ENCODE results near the gene THSD7A.
"Not testable (repeated sequence)": the region's sequence is repeated elsewhere in the genome, so short reads cannot be mapped to it uniquely, and the experiment has no call there.

The THSD7A gene

DNA sequence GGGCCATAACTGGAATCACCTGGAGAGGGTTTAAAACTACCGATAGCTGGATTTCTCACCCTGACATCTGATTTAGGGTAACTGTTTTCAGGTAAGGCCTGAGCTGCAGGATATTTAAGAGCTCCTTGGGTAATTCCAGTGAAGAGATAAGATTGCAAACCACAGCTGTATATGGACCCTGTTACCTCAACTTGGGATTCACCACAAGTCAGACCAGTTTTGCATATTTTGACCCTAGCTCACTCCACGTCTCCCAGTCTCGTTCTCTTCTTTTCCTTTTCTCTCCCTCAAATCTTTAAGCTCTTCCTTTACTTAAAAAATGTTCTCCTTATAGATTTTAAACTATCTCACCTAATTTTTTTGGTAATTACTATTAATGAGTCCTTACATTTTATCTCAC lies 264.4 kb downstream of the THSD7A start:
- DNase-seq, result no peak

DNA sequence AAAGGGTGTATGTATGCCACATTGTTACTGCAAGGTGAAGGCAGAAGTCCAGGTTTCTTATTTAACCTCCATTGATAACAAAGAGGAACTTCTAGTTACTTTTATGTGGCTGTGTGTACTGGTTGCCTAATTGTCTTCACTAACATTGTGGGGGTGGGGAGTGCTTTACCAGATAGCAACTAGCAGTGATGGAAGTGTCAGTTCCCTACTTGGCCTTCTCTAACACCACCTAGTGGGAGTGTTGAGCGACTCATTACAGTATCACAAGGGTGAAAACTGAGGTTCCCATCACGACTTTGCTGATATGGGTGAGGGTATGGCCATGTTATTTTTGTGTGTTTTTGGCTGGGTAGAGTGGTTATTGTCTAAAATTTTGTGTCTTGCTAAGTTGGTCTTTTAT lies 274.4 kb downstream of the THSD7A start:
- DNase-seq, result no peak

DNA sequence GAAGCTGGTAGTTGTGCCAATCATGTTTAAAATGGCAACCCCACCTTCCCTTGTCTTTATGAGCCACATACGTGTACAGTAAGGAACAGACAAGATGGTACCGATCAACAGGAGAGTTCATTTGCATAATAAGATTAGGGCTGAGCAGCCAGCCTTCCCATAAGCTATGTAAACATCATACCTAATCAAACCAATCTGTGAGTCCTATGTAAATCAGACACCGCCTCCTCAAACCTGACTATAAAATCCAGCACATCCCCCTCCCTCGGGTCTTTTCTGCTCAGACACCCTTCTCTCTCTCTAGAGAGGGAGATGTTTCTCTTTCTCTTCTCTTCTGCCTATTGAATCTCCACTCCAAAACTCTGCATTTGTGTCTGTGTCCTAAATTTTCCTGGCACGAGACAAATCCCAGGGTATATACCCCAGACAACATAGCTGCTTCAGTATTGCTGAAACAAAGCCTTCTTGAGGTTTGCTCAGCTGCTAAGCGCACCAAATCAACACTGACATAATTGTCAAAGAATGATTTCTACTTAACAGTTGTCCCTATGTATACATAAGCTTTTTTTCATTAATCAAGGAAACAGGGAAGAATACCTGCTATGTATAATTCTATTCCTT lies 279.2 kb downstream of the THSD7A start:
- DNase-seq, result no peak

DNA sequence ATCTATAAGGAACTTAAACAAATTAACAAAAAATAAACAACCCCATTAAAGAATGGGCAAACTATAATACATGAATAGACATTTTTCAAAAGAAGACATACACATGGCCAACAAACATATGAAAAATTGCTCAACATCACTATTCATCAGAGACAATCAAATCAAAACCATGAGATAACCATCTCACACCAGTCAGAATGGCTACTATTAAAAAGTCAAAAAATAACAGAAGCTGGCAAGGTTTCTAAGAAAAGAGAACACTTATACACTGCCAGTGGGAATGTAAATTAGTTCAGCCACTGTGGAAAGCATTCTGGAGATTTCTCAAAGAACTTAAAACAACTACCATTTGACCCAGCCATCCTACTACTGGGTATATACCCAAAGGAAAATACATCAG lies 280.5 kb downstream of the THSD7A start:
- DNase-seq, result no peak

DNA sequence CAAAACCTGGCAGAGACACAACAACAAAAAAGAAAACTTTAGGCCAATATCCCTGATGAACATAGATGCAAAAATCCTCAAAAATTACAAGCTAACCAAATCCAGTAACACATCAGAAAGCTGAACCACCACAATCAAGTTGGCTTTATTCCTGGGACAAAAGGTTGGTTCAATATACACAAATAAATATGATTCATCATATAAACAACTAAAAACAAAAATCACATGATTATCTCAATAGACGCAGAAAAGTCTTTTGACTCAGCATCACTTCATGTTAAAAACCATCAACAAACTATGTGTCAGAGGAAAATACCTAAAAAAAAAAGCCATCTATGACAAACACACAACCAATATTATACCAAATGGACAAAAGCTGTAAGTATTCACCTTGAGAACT lies 283.5 kb downstream of the THSD7A start:
- DNase-seq, result no peak

DNA sequence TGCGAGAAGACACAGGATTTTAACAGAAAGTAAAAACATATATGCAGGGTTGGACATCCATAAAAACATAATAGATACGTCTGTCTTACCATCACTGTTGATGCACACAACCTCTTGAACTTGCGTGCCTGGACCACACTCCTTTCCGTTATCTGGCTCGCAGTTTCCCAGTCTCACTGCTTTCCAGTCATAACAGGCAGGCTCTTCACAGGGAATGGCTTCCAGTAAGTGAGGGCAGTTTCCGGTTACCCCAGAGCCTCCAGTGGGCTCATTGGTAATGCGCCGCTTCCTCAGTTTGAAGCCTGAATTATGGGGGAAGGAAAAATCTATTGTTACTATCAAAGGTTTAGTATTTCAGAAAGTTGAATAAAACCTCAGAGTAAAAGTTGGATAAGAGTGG lies 290.7 kb downstream of the THSD7A start:
- no peak for DNase-seq

DNA sequence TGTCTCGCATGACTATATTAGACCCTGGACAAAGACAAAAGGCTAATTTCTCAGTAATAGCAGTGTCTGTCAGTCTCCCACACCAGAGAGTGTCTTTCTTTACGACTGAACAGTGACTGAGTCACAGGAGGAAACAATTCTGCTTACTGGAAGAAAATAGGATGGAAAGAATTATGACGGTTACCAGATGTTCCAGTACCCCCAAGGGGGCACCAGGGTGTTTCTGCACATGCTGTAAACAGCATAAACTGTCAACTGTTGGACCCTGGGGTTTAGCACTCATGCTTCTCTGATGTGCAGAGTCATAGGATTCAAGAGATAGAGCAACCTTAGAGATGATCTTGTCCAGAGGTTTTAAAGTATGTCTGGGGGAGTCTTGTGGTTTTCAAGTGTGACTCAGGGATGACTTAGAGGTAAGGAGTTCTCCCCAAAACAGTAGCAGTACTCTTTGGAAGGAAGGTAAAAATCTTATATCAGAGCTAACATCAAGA lies 291.7 kb downstream of the THSD7A start:
- no peak for DNase-seq

DNA sequence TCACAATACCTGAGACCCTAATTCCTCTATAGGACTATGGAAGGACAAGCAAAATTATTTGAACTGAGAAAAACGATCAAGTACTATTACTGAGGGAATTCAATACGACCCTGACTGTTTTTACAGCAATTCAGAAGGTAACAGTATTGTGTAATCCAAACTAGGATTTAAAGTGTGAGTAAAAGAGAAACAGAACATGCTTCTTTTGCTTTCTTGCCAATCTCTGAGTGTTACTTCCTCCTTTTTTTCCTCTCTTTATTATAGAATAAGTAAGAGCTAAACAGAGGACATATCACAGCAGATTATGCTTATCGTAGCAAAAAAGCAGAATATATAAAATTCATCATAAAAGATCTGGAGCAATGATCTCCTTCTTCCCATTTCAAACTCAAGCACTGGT lies 292.1 kb downstream of the THSD7A start:
- no peak for DNase-seq

DNA sequence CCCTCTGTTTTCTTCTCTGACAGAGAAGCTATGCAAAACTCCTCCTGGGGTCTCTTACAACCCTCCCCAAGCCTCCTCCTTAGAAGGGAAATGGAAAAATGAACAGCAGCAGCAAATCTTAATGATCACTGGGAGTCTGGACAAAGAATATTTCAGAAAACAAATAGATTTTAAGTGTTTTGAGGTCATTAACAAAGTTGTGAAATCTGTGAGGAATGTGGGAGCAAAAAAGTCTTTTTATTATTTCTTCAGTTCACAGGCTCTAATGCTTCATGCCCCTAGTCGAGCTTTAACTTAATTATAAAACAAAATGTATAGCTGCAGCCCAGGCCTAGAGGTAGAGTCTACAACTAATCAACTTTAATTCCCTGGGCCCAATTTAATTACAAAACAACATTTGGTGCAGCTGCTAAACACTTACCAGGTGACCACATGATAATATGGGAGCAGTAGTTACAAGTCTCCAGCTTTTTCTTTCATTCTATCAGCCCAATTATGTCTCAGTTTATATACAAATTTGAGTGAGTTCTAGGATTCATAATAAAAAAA lies 293.2 kb downstream of the THSD7A start:
- no peak for DNase-seq

DNA sequence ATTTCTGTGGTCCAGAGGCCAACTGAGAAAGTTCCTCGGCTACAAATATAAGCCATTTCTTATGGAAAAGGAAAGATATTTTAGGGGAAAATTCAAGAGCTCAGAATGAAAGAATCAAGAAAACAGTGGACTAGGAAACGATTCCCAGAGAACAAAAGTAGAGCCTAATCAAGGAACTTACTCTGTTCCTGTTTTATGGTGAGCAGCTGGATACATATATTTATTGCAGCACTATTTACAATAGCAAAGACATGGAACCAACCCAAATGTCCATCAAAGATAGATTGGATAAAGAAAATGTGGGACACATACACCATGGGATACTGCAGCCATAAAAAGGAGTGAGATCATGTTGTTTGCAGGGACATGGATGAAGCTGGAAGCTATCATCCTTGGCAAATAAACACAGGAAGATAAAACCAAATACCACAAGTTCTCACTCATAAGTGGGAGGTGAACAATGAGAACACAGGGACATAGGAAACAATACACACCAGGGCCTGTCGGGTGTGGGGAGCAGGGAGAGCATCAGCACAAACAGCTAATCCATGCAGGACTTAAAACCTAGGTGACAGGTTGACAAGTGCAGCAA lies 298.7 kb downstream of the THSD7A start:
- DNase-seq, result no peak

DNA sequence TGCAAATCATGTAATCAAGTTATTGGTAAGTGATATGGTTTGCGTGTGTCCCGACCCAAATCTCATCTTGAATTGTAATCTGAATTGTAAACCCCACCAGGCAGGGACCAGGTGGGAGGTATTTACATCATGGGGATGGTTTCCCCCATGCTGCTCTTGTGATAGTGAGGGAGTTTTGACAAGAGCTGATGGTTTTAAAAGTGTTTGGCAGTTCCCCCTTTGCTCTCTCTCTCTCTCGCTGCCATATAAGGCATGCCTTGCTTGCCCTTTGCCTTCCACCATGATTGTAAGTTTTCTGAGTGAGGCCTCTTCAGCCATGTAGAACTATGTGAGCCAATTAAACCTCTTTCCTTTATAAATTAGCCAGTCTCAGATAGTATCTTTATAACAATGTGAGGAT lies 302.6 kb downstream of the THSD7A start:
- no peak for DNase-seq

DNA sequence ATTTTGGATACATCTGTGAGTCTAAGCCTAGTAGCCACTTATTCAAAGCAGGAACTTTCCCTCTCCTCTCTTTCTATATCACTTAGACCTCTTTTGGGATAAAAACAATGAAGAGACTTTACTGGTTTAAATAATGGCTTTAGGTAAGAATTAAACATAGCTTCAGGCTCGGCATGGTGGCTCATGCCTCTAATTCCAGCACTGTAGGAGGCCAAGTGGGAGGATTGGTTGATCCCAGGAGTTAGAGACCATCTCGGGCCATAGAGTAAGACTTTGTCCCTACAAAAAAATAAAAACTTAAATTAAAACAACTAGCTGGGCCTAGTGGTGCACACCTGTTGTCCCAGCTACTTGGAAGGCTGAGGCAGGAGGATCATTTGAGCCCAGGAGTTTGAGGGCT lies 304.3 kb downstream of the THSD7A start:
- no peak for DNase-seq

DNA sequence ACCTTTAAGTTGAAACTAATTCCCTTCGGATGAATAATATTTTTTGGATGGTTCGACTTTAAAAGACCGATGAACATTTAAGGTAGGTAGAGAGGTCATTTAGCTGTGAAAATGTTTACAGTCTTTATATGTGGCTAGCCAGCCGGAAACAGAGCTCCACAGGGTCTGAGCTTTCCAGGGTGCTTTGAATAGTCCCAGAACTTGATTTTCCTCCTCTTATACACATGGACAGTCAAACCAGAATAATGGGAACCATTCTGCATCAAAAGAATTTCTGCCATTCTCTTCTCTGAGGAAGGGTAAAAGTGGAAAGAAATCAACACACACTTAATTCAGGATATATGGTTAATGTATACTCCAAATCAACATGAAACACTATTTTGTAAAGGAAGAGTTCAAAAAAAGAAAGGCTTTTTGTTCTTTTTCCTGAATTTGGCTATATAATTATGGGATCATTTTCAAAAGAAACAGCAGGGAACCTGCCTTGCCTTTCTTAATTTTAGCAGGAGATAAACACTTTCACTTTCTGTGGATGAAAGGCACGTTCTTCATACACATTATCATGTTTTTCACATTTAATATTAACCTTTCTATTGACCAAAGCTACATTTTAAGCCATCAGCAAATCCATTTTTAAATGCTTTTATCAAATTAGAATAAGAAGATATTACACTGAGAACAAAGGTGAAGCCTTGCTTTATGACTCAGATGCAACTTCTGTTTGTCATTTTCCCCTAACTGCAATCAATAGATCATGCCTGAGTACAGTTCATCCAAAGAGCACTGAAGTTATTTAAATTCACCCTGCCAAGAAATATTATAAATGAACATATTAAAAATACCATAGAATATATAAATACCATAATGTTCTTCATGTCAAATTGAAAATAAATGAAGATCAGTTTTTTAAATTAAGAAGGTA lies 307.3 kb downstream of the THSD7A start:
- no peak for DNase-seq

DNA sequence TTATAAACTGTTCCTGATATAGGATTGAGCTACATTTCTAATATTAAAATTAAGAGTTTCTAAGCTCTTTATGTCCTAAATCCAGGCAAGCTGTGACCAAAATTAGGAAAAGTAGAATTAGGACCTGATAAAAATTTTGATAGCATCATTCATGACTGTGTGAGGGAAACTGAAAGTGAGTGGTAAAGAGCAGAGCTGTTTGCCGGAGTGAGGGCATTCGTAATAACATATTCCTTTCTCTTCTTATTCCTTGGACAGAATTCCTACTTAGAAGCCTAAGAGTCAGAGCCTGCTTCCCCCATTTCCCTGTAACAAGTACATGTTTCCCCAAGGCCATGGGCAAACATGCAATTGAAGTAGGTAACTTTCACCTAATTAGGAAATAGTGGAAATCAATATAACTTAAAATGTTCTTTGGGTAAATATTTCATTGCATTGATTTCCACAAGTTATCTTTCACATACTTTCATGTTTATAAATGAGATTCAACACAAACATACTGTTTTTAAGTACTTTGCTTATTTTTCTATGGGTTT lies 310.0 kb downstream of the THSD7A start:
- not testable (repeated sequence) for DNase-seq

DNA sequence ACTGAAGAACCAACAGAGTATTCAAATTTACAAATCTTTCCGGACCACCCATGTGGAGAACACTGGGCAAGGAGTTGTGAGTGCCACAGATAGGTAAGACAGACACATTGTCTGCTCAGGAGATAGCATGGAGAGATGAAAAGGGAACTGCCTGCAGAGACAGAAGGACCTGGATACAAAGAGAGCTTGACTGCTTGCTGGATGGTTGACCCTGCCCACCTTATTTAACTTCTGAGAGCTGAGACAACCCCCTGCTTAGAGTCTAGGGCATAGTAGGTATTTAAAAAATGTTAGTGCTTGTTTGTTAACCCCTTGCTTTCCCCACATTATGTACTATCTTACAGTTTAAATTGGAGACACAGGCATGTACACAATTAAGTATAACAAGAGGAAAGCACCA lies 314.1 kb downstream of the THSD7A start:
- no peak for DNase-seq

DNA sequence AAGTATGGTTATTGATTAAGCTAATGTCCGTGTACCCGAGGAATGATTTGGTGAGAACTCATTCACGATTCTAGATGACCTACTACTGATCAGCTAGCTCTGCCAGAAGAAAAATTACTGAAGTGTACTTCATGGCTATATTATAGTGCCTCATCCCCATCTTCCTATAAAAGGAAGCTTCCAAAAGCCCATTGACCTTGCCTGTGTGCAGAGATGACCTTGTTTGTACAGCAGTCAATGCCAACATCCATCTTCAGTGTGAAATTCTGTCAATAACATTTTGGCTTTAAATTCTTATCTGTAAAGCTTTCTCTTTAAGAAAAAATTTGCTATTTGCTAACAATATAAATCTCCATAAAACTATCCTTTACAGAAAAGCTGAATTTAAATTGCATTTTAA lies 315.7 kb downstream of the THSD7A start:
- DNase-seq, result no peak

DNA sequence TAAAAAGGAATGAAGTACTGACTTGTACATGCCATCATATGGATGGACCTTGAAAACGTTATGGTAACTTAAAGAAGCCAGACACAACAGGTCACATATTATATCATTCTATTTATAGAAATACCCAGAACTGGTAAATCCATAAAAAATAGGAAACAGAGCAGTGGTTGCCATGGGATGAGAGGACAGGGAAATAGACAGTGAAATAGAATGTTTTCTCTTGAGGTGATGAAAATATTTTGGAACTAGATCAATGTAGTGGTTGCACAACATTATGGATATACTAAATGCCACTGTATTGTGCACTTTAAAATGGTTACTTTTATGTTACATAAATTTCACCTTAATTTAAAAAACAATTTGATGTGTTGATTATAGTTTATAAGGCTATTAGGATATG lies 318.5 kb downstream of the THSD7A start:
- DNase-seq, result no peak

DNA sequence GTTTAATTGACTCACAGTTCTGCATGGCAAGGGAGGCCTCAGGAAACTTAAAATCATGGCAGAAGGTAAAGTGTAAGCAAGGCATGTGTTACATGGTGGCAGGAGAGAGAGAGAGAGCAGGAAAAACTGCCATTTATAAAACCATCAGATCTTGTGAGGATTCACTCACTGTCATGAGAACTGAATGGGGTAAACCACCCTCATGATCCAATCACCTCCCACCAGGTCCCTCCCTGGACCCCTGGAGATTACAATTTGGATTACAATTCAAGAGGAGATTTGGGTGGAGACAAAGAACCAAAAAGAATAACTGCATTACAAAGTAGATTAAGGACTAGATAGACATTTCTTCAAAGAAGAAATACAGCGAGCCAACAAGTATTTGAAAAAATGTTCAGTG lies 324.1 kb downstream of the THSD7A start:
- no peak for DNase-seq

DNA sequence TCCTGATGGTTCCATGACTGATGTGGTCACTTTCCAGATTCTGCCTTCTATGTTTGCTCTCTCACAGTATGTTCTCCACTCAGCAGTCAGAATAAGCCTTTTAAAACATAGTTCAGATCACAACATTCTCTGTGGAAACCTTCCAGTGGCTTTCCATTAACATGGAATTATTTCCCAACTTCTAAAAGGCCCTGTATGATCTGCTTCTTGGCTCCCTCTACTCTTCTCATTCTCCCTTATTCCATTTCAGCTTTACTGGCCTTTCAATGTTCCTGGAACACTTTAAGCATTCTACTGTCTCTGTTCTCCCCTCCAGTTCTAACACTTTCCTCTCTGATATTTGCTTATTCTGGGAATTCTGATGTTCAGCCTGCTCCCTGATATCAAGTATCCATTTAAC lies 325.6 kb downstream of the THSD7A start:
- DNase-seq, result no peak

DNA sequence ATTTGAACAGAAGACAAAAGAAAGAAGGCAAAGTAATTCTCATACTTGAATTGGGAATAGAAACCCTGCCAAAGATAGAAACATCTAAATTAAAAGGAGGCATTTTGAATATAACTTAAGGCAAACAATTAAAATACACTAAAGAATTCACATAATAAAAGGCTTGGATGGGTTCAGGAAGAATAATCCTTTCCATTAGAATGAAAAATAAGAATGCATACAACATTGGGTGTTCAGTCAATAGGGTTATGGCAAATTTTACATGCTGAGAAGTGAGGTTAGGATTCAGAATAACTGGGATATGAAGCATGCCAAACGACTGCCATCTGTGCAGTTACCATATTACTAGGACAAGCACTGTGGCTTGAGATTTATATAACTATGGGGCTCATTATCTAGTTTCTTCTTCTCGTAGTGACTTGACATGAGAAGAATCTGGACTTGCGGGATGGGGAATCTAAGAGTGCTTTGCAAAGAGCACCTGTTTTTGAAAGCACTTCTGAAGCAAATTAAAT lies 326.5 kb downstream of the THSD7A start:
- DNase-seq, result no peak

DNA sequence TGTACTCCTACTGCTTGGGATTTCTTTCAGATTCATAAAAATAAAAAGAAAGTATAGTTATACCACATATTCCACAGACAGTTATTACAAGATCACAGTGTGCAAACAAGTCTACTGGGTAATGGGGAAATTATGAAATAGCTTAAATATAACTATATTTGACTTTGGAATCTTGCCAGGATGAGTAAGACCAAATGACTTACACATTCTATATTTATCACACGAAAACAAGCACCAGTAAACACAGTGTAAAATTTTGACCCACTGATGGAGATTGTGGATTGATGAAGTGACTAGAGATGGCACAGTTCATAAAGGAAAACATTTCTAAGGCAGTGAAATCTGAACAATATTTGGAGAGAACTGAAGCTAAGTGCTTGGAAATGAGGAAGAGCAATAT lies 339.7 kb downstream of the THSD7A start:
- DNase-seq, result no peak

DNA sequence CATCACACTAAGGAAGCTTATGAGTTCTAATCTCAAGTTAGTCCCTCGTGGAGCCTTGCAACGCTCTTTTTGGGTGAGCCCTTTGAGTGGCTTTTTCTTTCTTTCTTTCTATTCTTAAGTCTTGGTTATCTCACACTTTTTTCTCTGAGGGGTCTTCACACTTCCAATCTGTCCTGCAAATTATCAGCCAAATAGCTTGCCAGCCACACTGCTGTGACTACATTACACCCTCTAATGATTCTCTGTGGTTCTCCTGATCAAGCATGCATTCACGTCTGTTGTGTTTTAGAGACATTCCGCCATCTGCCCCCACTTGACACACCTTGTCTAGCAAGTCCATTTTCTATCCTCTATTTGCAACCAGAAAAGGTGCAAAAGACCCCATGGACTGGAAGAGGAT lies 340.2 kb downstream of the THSD7A start:
- no peak for DNase-seq

DNA sequence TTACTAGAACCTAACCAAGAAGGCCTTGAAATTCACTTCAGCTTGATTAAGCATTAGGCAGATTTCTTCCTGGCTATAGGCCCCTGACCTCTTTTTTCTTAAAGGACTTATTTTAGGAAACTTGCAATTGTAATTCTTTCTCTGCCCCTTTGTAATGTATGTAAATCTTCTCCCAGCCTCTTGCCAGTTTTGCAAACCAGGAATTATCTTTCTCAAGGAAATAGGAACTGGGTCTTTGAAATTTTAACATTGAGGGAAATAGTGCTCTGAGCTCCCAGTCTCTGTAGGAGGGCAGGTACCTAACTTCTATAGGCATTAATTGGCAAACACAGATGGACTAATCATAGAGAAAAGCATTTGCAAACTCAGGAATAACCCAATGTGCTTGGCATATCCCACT lies 342.7 kb downstream of the THSD7A start:
- DNase-seq, result no peak
